Breast epithelium (tissue), 3 donors: Measurements from ENCODE around the gene LRP6.

ENCODE experiments used
- CTCF ChIP-seq, 3 donors: fragments of 450-650 bp; IDR thresholded peaks; one replicate each; pipeline ENCODE4 v1.5.1; 2016 to 2017; ENCODE audit warnings: antibody characterized with exemption in 3 of 3, mild to moderate bottlenecking in 3 of 3, moderate library complexity in 3 of 3
- POLR2A ChIP-seq: fragments of 450-650 bp; IDR thresholded peaks from one replicate; pipeline ENCODE4 v1.6.1; 2016; ENCODE audit warnings: antibody characterized with exemption, mild to moderate bottlenecking, moderate library complexity
- POLR2AphosphoS5 ChIP-seq, 3 donors: sonication (generic); formaldehyde crosslinking; IDR thresholded peaks; one replicate each; pipeline ENCODE4 v1.6.1; 2017; ENCODE audit warnings: antibody characterized with exemption in 3 of 3

- TF ChIP-seq CTCF (IDR thresholded peaks at IDR 0.05) = no peak
- TF ChIP-seq POLR2A = no peak
- TF ChIP-seq POLR2AphosphoS5 (IDR thresholded peaks at IDR 0.05) = no peak
Observed at GRCh38 chr12:12167847-12168246, 99.0 kb downstream of the LRP6 start.
